CD4-positive, alpha-beta T cell treated with Interleukin-4 for 1 hour (primary cell): ENCODE results near the gene SFT2D1.
"Not testable (repeated sequence)": the region's sequence is repeated elsewhere in the genome, so short reads cannot be mapped to it uniquely, and the experiment has no call there.

Experiments used
- DNase-seq, 2 donors: peaks; one replicate each; pipeline ENCODE4 v3.0.0-alpha.2; 2020 to 2022

The SFT2D1 gene

DNA sequence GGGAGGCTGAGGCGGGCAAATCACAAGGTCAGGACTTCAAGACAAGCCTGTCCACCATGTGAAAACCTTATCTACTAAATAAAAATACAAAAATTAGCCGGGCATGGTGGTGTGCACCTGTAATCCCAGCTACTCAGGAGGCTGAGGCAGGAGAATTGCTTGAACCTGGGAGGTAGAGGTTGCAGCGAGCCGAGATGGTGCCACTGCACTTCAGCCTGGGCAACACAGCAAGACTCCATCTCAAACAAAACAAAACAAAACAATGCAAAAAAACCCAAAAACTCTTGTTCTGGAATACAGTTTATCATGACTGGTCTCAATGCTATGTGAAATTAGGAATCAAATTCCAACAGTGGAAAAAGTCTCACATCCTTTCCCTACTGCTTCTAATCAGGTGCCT lies 20.1 kb upstream of the SFT2D1 start:
- not testable (repeated sequence) for DNase-seq

DNA sequence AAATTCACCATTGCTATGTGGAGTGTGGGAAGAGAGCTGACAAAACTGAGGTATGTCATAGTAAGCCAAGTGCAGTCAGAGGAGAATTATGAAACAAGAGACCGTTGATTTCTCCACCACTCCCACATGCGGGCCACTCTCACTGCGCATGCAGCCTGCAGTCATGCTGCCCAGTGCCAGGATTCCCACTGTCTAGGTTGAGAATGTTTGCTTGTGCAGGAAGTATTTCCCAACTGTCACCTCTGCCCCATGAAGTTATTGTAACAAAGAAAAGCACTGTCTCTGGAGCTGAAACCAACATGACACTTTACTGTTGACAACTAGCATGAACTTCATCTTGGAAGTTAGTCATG lies 18.7 kb upstream of the SFT2D1 start:
- no peak for DNase-seq

DNA sequence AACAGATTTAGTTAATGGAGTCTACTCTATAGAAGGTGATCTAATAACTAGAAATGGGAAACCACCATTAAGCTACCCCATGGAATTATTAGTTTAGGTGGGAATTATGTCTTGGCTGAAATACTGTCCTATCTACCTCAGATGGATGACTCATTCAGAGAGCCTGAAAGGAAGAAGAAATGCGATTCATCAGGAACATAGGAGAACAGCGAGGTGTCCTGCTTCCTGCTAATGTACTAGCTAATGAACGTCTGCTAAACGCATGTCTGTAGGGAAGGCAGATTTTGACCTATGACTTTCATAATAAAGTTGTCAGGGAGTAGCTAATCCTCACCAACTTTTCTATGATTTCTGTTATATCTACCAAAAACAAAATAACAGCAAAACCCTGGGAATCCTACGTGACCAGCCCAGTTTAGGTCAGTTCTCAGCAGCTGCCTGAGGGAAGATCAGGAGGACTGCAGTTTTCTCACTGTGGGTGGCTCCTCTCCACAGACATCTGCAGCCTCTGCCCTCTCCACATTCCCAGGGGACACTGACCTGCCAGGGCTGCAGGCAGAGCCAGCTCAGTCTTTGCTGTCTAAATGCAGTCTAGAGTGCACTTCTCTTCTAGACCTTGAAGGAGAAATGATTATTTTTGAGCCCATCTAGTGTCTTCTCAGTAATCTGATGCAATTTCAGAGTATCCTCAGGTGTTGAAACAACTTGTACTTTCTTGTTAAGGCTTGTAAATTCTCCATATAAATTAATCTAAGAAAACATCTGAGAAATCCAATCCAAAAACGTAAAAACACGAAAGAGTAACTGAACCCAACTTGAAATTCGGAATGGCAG lies 18.1 kb upstream of the SFT2D1 start:
- no peak for DNase-seq

- no peak for DNase-seq
Measured at GRCh38 chr6:166355552-166355951, 13.2 kb upstream of the SFT2D1 start.

DNA sequence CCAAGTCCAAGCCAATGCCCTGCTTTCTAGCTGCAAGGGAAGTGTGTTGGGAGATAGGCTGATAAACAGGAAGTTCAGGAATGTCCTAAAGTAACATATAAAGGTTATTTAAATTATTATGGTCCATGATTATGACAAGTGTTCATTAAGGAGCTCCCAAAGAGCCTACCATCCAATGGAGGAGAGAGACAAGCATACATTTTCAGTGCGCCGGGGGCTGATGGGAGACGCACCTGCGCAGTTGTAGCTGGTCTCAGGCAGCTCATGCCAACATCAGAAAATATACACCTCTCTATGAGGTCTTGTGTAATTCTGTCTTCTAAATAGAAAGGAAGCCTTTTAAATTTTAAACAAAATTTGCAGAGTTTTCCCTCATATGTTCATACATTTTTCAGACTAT lies 12.6 kb upstream of the SFT2D1 start:
- DNase-seq: no peak

DNA sequence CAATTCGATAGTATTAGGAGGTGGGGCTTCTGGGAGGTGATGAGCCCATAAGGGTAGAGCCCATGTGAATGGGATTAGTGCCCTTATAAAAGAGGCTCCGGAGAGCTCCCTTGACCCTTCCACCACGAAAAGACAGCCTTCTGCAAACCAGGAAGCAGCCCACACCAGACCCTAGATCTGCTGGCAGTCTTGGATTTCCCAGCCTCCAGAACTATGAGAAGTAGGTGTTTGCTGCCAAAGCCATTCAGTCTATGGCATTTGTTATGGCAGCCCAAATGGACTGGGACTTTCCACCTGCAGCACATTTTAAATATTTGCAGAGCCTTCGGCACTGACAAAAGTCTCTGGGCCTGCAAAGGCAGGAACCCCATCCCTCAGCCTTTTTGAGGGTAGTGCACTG lies 11.8 kb upstream of the SFT2D1 start:
- no peak for DNase-seq

- no peak for DNase-seq
Measured at GRCh38 chr6:166353507-166353906, 11.2 kb upstream of the SFT2D1 start.

DNA sequence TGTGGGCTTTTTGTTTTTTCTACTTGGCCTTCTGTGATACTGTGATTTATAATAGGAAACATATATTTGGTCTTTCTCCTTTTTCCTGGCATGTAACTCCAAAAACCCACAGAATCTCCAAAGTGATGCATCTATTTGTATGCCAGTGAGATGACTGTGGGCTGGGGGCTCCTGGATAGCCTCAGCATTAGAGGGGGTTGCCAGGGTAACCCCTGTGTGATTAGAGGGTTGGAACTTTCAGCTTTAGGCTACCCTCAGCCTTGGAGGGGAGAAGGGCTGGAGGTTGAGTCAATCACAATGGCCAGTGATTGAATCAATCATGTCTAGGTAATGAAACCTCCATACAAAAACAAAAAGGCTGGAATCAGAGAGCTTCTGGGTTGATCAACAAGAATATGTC lies 10.6 kb upstream of the SFT2D1 start:
- DNase-seq: no peak

DNA sequence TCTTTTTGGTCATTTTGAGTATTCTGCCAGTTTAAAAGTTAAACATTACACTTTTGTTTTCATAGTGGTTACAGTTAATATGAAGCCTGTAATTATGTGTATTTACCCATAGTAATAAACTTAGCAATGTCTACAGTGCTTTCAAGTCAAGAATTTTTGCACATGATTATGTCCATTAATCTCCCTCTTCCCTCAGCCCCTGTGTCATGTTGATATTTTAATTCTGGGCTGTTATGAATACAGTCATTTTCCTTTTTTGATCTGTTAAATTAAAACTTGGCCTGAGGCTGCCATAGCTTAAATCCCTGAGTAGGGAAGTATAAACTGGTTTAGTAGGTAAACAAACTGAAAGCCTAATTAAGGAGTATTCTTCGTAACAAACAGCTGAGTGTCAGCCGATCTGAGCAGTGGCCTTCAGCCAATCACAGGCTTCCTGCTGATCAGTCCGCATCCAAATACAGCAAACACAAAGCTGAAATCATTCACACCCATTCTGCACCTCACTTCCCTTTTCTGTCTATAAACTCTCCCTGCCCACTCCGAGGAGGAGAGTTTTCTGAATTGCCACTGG lies 9.5 kb upstream of the SFT2D1 start:
- peak in 1 of 2 donors; percentile 52 for DNase-seq

DNA sequence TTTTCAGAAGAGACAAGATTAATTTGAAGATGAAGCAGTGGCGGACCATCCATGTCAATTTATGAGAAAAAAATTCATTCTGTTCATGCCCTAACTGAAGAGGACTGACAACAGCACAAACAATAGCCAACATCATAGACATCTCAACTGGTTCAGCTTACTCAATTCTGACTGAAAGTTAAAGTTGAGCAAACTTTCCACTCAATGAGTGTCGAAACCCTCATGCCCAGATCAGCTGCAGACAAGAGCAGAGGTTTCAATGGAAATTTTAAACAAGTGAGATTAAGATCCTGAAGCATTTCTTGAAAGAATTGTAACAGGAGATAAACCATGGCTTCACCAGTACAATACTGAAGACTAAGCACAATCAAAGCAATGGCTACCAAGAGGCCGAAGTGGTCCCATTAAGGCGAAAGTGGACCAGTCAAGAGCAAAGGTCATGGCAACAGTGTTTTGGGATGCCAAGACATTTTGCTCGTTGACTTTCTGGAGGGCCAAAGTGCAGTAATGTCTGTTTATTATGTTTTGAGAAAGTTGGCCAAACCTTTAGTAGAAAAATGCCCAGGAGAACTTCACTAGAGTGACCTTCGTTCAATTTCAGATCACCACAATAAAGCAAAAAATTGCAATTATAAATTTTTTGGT lies 6.1 kb upstream of the SFT2D1 start:
- DNase-seq: no peak

DNA sequence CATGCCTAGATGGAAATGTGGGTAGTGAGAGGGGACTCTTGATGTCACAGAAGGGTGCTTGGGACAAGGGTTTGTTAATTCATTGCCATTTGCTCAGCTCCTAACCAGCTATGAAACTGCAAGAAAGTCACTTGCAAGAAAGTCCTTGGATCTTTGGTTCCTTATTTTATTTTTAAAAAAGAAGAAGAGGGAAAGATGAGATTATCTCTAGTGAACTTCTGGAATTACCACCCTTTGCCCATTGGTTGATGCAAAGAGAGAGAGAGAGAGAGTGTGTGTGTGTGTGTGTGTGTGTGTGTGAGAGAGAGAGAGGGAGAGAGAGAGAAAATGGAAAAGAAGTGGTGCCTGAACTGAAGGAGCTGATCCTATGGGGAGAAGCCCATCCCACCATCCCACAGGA lies 4.6 kb upstream of the SFT2D1 start:
- no peak for DNase-seq

- no peak for DNase-seq
Measured at GRCh38 chr6:166346449-166346848, 4.1 kb upstream of the SFT2D1 start.

DNA sequence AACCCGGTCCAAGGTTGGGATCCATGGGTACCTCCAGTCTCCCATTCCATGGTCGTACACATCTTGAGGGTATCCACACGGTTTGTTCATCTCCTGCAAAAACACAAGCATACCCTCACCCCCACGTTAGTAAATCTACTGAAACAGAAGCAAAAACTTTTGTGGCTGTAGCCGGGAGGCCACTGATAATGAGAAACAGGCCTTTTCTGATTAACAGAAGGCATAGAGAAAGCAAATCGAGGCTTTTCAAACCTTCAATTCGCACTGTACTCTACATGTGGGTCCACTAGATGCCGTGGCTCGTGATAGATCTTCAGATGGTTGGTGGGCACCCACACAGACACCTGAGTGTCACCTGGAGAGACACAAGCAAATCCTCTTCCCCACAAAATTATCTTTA lies 3.3 kb upstream of the SFT2D1 start:
- not testable (repeated sequence) for DNase-seq

DNA sequence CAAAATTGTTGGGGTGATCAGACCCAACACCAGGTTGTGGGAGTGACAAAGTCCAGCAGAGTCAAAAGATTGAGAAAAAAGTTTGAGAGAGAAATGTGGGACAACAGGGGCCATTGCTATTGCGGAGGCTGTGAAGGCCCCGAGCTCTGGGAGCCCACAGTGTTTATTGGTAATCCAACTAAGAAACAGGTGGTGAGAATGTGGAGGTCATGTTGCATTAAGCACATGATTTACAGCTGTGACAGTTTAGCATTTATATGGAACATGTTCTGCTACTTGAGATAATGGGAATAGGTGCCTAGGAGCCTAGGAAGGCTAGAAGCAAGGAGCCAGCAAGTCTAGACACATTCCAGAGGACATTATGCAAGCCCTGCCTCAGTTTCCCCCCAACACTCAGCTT lies 2.6 kb upstream of the SFT2D1 start:
- not testable (repeated sequence) for DNase-seq

GRCh38 chr6:166344240-166344639 lies 1.9 kb upstream of the SFT2D1 start:
- no peak for DNase-seq

DNA sequence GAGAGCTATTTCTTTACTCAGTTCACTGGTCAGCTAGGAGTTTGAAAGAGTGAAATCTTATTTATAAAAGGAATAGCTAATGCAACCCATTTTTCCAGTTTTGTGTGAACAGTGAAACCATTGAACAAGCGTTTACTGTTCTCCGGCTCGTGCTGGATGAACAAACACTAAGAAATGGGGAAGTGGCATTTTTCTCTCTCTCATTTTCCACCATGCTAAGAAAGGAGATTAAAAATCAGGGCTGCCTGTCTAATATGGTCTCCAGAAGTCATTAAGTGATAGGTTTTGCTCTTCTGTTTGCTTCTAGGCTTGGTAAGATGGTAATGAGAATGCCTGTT lies 774 bp upstream of the SFT2D1 start:
- no peak for DNase-seq

DNA sequence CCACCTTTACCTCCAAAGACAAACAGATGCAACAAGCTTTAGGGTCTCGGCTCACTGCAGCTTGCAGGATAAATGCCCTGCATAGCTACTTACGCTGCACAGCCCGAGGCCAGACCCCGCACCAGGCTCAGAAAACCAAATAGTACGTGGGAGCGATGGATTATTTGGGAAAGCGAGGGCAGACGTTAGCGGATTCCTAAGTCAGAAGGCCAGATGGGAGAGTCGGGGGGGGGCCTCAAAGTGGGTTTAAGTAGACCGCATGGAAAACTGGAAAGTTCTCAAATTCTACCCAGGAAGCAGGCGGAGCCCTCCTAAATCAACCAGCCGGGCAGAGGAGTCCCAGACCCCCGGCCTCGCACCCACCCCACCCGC lies 382 bp downstream of the SFT2D1 start:
- DNase-seq: no peak

GRCh38 chr6:166341464-166341863 lies 881 bp downstream of the SFT2D1 start:
- DNase-seq: peak in 1 of 2 donors; percentile 35

DNA sequence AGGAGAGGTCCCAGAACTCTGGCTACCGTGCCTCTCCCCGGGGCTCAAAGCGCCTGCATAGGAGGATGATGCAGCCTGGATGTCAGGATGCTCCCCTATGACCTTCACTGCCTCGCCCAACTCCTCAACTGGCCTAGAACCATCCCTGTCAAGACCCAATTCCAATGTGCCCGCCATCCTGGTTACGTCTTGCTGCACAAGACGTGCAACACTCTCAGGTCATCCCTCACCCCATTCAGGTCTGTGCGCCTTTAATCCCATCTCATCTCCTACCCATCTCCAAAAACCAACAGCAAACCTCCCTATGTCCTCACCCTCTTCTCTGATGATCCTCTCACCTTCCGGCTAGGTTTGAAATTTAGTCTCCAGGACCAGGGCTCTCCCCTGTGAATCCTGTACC lies 3.5 kb downstream of the SFT2D1 start:
- no peak for DNase-seq

DNA sequence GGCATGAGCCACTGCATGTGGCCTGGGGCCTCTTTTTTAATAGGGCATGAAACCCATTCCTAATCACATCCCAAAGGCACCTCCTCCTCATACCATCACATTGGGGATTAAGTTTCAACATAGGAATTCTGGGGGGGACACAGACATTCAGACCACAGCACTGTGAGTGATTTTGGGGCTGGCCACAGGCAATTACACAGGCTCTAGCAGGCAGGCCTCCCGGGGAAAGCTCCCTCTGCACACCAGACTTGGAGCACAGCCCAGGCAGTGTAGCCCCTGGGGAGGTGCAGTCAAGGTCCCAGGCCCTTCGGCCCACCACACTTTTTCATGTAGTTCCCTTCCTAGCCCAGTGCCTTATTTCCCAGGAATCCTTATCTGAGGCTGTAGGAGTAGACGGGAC lies 5.5 kb downstream of the SFT2D1 start:
- no peak for DNase-seq

- DNase-seq: no peak
Measured at GRCh38 chr6:166335378-166336302, 6.7 kb downstream of the SFT2D1 start.

DNA sequence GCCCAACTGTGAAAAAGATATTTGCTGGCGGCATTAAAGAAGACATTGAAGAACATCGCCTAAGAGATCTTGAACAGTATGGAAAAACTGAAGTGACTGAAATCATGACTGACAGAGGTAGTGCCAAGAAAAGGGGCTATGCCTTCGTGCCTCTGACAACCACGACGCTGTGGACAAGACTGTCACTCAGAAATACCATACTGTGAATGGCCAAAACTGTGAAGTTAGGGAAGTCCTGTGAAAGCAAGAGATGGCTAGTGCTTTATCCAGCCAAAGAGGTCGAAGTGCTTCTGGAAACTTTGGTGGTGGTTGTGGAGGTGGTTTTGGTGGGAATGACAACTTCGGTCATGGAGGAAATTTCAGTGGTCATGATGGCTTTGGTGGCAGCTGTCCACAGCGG lies 7.5 kb downstream of the SFT2D1 start:
- no peak for DNase-seq
